Liver (tissue), 3 donors: ENCODE results near the gene TMEM151B.

Experiments
- CTCF ChIP-seq: fragments of 150-350 bp; IDR thresholded peaks from 2 replicates; pipeline ENCODE4 v1.5.1; 2017; ENCODE audit warnings: improper control_type of control experiment, low read depth, low read length; ENCODE audit not compliant: missing input control
- FOXA1 ChIP-seq: IDR thresholded peaks from 2 replicates; pipeline ENCODE4 v1.6.1; 2016; ENCODE audit warnings: antibody characterized with exemption
- GABPA ChIP-seq, 2 donors: IDR thresholded peaks in 1 of 2; conservative IDR thresholded peaks in 1 of 2; 2 replicates each; pipeline ENCODE4 v1.6.1; 2016; ENCODE audit warnings: antibody characterized with exemption in 2 of 2, mild to moderate bottlenecking in 1 of 2, moderate library complexity in 1 of 2
- NR2F2 ChIP-seq: IDR thresholded peaks from 2 replicates; pipeline ENCODE4 v1.6.1; 2016; ENCODE audit warnings: antibody characterized with exemption
- RXRA ChIP-seq, 2 donors: IDR thresholded peaks; 2 replicates each; pipeline ENCODE4 v1.6.1; 2017 to 2018; ENCODE audit warnings: antibody characterized with exemption in 2 of 2, mild to moderate bottlenecking in 1 of 2
- SP1 ChIP-seq: IDR thresholded peaks from 2 replicates; pipeline ENCODE4 v1.6.1; 2018; ENCODE audit warnings: antibody characterized with exemption, mild to moderate bottlenecking
- TAF1 ChIP-seq: conservative IDR thresholded peaks from 2 replicates; pipeline ENCODE4 v1.6.1; 2016; ENCODE audit warnings: antibody characterized with exemption, mild to moderate bottlenecking
- YY1 ChIP-seq: IDR thresholded peaks from 2 replicates; pipeline ENCODE4 v1.6.1; 2016; ENCODE audit warnings: antibody characterized with exemption, mild to moderate bottlenecking
- TF ChIP-seq, protein P1 (sequence below): IDR thresholded peaks from 2 replicates; pipeline ENCODE4 v1.6.1; 2016; ENCODE audit warnings: antibody characterized with exemption
- donor health status: healthy.
- donor health status: healthy.

DNA sequence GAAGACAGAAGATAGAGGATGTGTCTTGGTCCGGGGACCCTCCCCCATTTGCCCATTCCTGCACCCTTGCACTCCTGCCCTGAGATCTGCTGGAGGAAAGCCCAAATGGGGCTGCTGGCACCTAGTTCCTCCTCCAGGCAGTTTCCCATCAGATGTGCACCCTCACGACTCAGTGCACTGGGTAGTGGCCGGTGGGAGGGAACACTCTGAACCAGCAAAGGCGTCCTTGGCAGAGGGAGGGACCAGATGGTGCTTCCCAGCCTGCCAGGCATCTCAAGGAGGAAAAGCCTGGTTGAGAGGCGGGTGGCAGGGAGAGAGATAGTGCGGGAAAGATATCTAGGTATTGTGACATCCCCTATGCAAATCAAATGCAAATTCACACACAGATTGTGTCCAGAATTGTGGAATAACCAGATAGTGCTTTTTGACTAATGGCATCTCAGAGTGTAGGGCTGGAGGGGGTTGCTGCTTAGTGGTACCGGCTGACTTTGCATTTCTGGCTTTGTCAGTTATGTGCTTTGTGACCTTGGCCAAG, 19.5 kb downstream of the TMEM151B start:
- TF ChIP-seq CTCF = no peak
- no peak for TF ChIP-seq FOXA1
- TF ChIP-seq, protein P1, sequence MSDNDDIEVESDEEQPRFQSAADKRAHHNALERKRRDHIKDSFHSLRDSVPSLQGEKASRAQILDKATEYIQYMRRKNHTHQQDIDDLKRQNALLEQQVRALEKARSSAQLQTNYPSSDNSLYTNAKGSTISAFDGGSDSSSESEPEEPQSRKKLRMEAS = no peak
- TF ChIP-seq GABPA (IDR thresholded peaks at IDR 0.05 in 1 of 2, conservative IDR thresholded peaks at IDR 0.05 in 1 of 2) = no peak
- no peak for TF ChIP-seq YY1
- TF ChIP-seq NR2F2 = no peak
- TF ChIP-seq RXRA (IDR thresholded peaks at IDR 0.05) = no peak
- no peak for TF ChIP-seq TAF1
- TF ChIP-seq SP1 = no peak
